ENCODE measurements around the gene C1orf21.
A peak's percentile ranks its signal among the peaks of the same experiment; 100 is the strongest.
"Not testable (repeated sequence)": the region's sequence is repeated elsewhere in the genome, so short reads cannot be mapped to it uniquely, and the experiment has no call there.

C1orf21 gene

GRCh38 chr1:184386312-184387068, at the start of gene C1orf21:
C1orf21 (plus strand) TSS chr1:184387029; CDS start chr1:184477510, 90,481 bp downstream.
- DNase-seq, result peak; percentile 96 to 100

GRCh38 chr1:184337865-184338264, 49.0 kb upstream of the C1orf21 start:
- not testable (repeated sequence) for DNase-seq

- DNase-seq, result peak in 1 of 2 experiments; percentile 28
Observed at GRCh38 chr1:184340984-184341383, 45.8 kb upstream of the C1orf21 start.

- no peak for DNase-seq
Observed at GRCh38 chr1:184350573-184350972, 36.3 kb upstream of the C1orf21 start.

GRCh38 chr1:184351416-184351975, 35.3 kb upstream of the C1orf21 start:
- no peak for DNase-seq

- no peak for DNase-seq
Observed at GRCh38 chr1:184352776-184353175, 34.1 kb upstream of the C1orf21 start.

GRCh38 chr1:184354719-184355118, 32.1 kb upstream of the C1orf21 start:
- DNase-seq, result no peak

- no peak for DNase-seq
Observed at GRCh38 chr1:184356891-184357290, 29.9 kb upstream of the C1orf21 start.

- DNase-seq, result no peak
Observed at GRCh38 chr1:184358256-184358655, 28.6 kb upstream of the C1orf21 start.

GRCh38 chr1:184359909-184360308, 26.9 kb upstream of the C1orf21 start:
- DNase-seq, result no peak

- DNase-seq, result no peak
Observed at GRCh38 chr1:184362876-184363275, 24.0 kb upstream of the C1orf21 start.

- DNase-seq, result no peak
Observed at GRCh38 chr1:184365699-184366098, 21.1 kb upstream of the C1orf21 start.

- DNase-seq, result no peak
Observed at GRCh38 chr1:184366997-184367396, 19.8 kb upstream of the C1orf21 start.

GRCh38 chr1:184367427-184368038, 19.3 kb upstream of the C1orf21 start:
- no peak for DNase-seq

- no peak for DNase-seq
Observed at GRCh38 chr1:184368354-184368753, 18.5 kb upstream of the C1orf21 start.

- DNase-seq, result no peak
Observed at GRCh38 chr1:184370850-184371249, 16.0 kb upstream of the C1orf21 start.

GRCh38 chr1:184373155-184373554, 13.7 kb upstream of the C1orf21 start:
- no peak for DNase-seq

- DNase-seq, result no peak
Observed at GRCh38 chr1:184376369-184376768, 10.5 kb upstream of the C1orf21 start.

- DNase-seq, result peak; percentile 48 to 71
Observed at GRCh38 chr1:184379111-184379752, 7.6 kb upstream of the C1orf21 start.

GRCh38 chr1:184380468-184380867, 6.4 kb upstream of the C1orf21 start:
- DNase-seq, result no peak

GRCh38 chr1:184383772-184384323, 3.0 kb upstream of the C1orf21 start:
- no peak for DNase-seq

GRCh38 chr1:184385865-184386311, 941 bp upstream of the C1orf21 start:
- DNase-seq, result peak in 1 of 2 experiments; percentile 61

- no peak for DNase-seq
Observed at GRCh38 chr1:184387069-184387475, 243 bp downstream of the C1orf21 start.
